NCI-H1436 (cell line): Measurements from ENCODE around the gene HDHD2.
"Not testable (repeated sequence)": the region's sequence is repeated elsewhere in the genome, so short reads cannot be mapped to it uniquely, and the experiment has no call there.

Source experiments
- DNase-seq: peaks from one replicate; lab custom pipeline; 2025; lab: John Stamatoyannopoulos, UW

HDHD2 gene, protein sequence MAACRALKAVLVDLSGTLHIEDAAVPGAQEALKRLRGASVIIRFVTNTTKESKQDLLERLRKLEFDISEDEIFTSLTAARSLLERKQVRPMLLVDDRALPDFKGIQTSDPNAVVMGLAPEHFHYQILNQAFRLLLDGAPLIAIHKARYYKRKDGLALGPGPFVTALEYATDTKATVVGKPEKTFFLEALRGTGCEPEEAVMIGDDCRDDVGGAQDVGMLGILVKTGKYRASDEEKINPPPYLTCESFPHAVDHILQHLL

GRCh38 chr18:47150029-47150823, at the start of gene HDHD2:
Gene HDHD2, minus strand, starts transcription at chr18:47150500. Its CDS starts 14,061 bp downstream, at chr18:47136439.
- DNase-seq, result peak; percentile 68

DNA sequence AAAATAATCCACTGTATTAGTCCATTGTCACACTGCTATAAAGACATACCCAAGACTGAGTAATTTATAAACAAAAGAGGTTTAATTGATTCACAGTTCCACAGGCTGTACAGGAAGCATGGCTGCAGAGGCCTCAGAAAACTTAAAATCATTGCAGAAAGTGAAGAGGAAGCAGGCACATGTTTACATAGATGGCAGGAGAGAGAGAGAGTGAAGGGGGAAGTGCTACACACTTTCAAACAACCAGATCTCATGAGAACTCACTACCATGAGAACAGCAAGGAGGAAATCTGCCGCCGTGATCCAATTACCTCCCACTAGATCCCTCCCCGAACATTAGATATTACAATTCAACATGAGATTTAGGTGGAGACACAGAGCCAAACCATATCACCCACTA, 45.7 kb upstream of the HDHD2 start:
- DNase-seq, result not testable (repeated sequence)

DNA sequence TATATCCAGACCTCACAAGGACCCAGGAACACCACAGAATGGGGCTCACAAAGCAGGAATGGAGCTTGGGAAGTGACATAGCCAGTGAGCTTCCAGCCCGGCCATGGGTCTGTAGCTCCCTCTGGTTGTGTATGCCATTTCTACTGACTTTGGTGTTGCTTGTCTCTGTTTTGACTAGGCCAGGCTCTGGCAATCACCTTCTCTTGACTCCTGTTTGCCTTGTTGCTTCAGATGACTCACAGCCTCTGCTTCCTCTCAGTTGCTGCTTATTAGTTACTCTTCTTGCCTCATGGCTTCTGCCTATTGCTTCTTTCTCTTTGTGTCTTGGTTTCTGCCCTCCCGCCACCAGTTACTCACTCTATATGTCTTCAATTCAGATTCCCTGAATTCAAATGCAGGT, 41.7 kb upstream of the HDHD2 start:
- DNase-seq, result no peak

DNA sequence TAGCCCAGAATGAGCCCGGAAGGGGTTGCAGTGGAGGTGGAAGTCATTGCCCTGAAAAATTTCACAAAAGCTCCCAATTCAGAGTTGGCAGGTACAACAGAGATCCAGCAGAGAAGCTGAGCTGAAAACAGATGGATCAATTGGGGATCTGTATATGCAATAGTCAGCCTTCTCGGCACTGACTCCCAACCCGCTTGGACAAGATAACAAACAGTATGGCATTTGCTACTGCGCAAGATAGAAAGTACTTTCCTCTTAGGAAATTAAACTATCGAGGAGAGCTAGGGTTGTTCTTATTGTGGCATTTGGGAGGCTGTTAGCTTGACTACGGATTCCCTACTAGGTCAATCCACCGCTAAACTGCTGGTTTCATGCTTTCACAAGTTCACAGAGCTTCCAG, 37.4 kb upstream of the HDHD2 start:
- DNase-seq, result no peak

DNA sequence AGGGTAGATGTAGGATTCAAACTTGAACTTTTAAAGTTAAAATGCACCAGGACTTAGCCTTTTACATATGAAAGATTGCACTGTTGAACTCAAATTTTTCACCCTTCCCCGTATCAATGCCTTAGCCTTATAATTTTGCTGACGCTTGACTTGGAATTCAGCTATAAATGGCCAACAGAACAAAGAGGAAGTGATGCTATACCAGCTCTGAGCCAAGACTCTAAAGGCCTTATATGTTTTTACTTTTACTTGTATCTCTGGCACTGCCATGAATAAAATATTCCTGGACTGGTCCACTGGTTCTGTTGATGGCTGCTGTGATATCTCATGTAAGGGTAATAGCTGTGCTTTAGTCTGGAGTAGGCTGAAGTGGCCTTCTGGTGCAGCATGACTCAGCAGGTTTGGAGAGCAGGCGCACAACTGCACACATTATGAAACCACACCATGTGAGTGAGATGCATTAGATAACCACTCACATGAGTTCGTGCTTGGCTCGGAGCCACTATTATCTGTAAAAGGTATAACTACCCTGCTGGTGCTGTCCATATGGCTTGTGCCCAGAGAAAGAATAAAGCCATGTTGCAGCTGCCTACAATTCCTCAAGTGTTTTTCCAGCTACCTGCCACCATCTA, 34.2 kb upstream of the HDHD2 start:
- DNase-seq, result no peak

DNA sequence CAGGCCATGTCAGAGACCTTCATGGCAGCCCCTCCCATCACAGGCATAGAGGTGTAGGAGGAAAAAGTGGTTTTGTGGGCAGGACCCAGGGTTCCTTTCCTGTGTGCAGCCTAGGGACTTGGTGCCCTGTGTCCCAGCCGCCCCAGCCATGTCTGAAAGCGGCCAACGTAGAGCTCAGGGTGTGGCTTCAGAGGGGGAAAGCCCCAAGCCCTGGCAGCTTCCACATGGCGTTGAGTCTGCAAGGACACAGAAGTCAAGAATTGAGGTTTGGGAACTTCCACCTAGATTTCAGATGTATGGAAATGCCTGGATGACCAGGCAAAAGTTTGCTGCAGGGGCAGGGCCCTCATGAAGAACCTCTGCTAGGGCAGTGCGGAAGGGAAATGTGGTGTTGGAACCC, 31.9 kb upstream of the HDHD2 start:
- not testable (repeated sequence) for DNase-seq

- no peak for DNase-seq
Observed at GRCh38 chr18:47180765-47181164, 30.5 kb upstream of the HDHD2 start.

- peak; percentile 16 for DNase-seq
Observed at GRCh38 chr18:47179520-47179919, 29.2 kb upstream of the HDHD2 start.

GRCh38 chr18:47175898-47176575, 25.7 kb upstream of the HDHD2 start, which contains the start of gene IER3IP1:
Gene IER3IP1, minus strand, starts transcription at chr18:47176364. Its CDS starts 87 bp downstream, at chr18:47176277.
- peak; percentile 88 for DNase-seq

DNA sequence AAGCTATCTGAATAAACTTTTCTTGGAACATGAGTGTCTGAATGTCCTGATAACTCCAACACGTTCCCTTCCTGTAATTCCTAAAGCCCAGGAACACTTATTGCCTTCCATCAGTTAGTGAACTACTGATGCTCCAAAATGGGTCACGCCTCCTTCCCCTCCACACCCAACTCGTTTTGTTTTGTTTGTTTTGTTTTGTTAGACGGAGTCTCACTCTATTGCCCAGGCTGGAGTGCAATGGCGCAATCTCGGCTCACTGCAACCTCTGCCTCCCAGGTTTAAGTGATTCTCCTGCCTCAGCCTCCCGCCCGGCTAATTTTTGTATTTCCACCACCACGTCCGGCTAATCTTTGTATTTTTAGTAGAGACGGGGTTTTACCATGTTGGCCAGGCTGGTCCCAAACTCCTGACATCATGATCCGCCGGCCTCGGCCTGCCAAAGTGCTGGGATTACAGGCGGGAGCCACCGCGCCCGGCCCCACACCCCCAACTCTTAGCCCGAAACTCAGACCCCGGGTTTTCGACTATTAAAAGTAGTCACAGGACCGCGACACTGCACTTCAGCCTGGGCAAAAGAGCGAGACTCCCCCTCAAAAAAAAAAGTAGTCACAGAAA, 25.1 kb upstream of the HDHD2 start:
- no peak for DNase-seq

GRCh38 chr18:47174545-47175116, 24.3 kb upstream of the HDHD2 start:
- DNase-seq, result peak; percentile 6

DNA sequence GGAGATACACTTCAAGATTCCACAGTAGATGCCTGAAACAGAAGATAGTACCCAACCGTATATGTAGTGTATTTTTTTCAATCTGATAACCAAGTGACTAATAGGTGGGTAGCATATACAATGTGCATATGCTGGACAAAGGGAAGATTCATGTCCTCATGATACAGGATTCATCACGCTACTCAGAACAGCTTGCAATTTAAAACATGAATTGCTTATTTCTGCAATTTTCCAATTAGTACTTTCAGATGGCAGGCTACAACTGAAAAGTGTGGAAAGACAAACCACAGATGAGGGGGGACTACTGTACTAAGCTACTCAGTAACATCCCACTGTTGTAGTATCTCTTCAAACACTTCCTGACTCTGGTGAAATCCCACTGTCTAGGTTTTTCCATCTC, 22.2 kb upstream of the HDHD2 start:
- no peak for DNase-seq

- no peak for DNase-seq
Observed at GRCh38 chr18:47168913-47169312, 18.6 kb upstream of the HDHD2 start.

DNA sequence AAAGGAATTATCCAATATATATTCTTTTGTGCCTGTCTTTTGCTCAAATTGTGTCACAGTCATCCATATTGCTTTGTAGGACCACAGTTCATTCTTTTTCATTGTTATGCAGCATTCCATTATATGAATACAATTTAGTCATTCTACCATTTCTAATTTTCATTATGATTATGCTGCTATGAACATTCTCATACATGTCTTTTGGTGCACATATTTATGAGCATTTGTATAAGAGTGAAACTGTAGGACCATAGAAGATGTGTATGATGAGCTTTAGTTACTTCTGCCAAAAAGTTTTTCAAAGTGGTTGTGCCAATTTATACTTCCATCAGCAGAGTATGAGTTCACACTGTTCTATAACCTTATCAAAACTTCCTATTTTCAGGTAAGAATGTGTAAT, 18.2 kb upstream of the HDHD2 start:
- DNase-seq, result no peak

- no peak for DNase-seq
Observed at GRCh38 chr18:47166294-47166693, 16.0 kb upstream of the HDHD2 start.

GRCh38 chr18:47163241-47163640, 12.9 kb upstream of the HDHD2 start:
- DNase-seq, result no peak

GRCh38 chr18:47160256-47160655, 10.0 kb upstream of the HDHD2 start:
- DNase-seq, result no peak

DNA sequence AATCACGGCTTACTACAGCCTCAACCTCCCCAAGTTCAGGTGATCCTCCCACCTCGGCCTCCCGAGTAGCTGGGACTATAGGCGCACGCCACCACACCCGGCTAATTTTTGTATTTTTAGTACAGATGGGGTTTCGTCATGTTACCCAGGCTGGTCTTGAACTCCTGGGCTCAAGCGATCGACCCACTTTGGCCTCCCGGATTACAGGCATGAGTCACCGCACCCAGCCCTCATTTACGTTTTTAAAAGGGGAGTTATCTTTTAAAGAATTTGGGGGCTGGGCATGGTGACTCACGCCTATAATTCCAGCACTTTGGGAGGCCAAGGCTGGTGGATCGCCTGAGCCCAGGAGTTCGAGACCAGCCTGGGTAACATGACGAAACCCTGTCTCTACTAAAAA, 8.1 kb upstream of the HDHD2 start:
- not testable (repeated sequence) for DNase-seq

DNA sequence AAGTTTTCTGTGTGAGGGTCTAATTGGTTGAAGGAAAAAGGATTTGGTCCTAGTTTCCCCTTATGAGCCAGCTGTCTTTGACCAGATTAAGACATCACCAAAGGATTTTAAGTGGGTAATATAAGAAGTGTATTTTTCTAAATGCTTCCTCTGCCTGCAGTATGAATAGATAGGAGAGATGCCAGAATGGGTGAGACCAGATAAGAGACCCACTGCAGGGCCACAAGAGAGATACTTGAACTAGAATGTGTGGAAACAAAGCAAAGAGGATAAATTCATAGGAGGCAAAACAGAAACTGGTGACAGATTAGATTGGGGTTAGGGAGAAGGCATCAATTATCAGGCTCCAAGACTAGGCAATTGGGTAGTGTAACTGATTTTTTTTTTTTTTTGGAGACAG, 1.1 kb upstream of the HDHD2 start:
- DNase-seq, result no peak

GRCh38 chr18:47150824-47151366, 595 bp upstream of the HDHD2 start:
- DNase-seq, result no peak

GRCh38 chr18:47149457-47150028, 757 bp downstream of the HDHD2 start:
- DNase-seq, result no peak
